Hepatocyte (in vitro differentiated cells): Measurements from ENCODE around the gene DCAF4.

Experiments used
- EZH2 ChIP-seq: fragments of 200-600 bp; sonication (generic); IDR thresholded peaks from 2 replicates; pipeline ENCODE4 v1.6.1; 2016; ENCODE audit warnings: antibody characterized with exemption, mild to moderate bottlenecking, borderline replicate concordance
- EZH2phosphoT487 ChIP-seq: fragments of 200-600 bp; sonication (generic); IDR thresholded peaks from one replicate; pipeline ENCODE4 v1.6.1; 2018; ENCODE audit warnings: antibody characterized with exemption, mild to moderate bottlenecking, low read depth, moderate library complexity; ENCODE audit not compliant: unreplicated experiment, severe bottlenecking
- TF ChIP-seq, protein P1 (sequence below): fragments of 200-600 bp; sonication (generic); IDR thresholded peaks from 2 replicates; pipeline ENCODE4 v1.5.1; 2016; ENCODE audit warnings: antibody characterized with exemption, mild to moderate bottlenecking; ENCODE audit not compliant: poor library complexity

DNA sequence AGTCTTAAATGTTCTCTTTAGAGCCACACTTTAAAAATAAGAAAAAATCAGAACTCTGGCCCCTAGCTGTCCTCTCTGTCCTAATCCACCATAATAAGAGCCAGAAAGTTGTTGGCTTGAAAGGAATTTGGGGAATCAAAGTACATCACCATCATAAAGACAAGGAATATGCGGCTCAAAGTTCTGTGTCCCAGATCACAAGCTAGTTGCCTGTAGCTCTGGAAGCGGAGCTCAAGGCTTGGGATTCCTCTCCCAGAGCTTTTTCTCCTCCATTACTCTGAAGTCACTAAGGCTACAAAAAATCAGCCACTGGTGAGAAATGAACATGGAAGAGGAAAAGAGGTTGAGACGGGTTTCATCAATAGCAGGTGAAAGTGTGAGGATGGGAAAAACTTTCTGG lies 38.8 kb upstream of the DCAF4 start:
- TF ChIP-seq, protein P1, sequence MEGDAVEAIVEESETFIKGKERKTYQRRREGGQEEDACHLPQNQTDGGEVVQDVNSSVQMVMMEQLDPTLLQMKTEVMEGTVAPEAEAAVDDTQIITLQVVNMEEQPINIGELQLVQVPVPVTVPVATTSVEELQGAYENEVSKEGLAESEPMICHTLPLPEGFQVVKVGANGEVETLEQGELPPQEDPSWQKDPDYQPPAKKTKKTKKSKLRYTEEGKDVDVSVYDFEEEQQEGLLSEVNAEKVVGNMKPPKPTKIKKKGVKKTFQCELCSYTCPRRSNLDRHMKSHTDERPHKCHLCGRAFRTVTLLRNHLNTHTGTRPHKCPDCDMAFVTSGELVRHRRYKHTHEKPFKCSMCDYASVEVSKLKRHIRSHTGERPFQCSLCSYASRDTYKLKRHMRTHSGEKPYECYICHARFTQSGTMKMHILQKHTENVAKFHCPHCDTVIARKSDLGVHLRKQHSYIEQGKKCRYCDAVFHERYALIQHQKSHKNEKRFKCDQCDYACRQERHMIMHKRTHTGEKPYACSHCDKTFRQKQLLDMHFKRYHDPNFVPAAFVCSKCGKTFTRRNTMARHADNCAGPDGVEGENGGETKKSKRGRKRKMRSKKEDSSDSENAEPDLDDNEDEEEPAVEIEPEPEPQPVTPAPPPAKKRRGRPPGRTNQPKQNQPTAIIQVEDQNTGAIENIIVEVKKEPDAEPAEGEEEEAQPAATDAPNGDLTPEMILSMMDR, result no peak
- TF ChIP-seq EZH2phosphoT487 (no peak), EZH2 (no peak)
